Right lobe of liver (tissue), 4 donors: ENCODE measurements around the gene SERPINH1.

Source experiments
- POLR2A ChIP-seq: fragments of 450-650 bp; IDR thresholded peaks from one replicate; pipeline ENCODE4 v1.6.1; 2017; ENCODE audit warnings: antibody characterized with exemption, mild to moderate bottlenecking
- TF ChIP-seq, protein P1 (sequence below), 4 donors: fragments of 200-600 bp in 3 of 4; fragments of 450-650 bp in 1 of 4; IDR thresholded peaks; one replicate each; pipeline versions ENCODE4 v1.5.1 to v1.8.0; 2016 to 2022; ENCODE audit warnings: antibody characterized with exemption in 4 of 4, mild to moderate bottlenecking in 2 of 4
- donor health status: DM: no; HTN: no; CAD: no.
- donor health status: DM: no; HTN: no; CAD: no.
- donor health status: DM: no; HTN: yes; CAD: no.

DNA sequence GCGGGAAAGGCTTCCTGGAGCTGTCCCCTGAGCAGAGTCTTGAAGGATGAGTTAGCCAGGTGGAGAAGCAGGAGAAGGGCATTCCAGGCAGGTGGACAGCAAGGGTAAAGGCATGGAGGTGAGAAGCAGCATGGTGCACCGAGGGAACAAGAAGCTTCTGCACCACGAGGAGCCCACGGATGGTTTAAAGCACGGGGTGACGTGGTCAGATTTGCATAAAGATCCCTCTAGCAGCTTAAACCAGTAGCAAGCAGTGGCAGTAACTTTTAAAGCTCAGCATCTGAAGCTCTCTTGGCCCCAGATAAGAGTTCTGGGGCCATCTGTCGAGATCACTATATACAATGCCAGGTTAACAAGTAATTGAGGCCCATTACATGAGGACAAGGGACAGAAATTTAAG lies 36.8 kb downstream of the SERPINH1 start:
- TF ChIP-seq, protein P1, sequence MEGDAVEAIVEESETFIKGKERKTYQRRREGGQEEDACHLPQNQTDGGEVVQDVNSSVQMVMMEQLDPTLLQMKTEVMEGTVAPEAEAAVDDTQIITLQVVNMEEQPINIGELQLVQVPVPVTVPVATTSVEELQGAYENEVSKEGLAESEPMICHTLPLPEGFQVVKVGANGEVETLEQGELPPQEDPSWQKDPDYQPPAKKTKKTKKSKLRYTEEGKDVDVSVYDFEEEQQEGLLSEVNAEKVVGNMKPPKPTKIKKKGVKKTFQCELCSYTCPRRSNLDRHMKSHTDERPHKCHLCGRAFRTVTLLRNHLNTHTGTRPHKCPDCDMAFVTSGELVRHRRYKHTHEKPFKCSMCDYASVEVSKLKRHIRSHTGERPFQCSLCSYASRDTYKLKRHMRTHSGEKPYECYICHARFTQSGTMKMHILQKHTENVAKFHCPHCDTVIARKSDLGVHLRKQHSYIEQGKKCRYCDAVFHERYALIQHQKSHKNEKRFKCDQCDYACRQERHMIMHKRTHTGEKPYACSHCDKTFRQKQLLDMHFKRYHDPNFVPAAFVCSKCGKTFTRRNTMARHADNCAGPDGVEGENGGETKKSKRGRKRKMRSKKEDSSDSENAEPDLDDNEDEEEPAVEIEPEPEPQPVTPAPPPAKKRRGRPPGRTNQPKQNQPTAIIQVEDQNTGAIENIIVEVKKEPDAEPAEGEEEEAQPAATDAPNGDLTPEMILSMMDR (IDR thresholded peaks at IDR 0.05): no peak
- no peak for TF ChIP-seq POLR2A
